Upper lobe of left lung (tissue), 4 donors: ENCODE measurements around the gene KRTCAP2.

ENCODE experiments used
- POLR2A ChIP-seq, 4 donors: fragments of 450-650 bp; IDR thresholded peaks; one replicate each; pipeline ENCODE4 v1.5.1; 2016 to 2017; ENCODE audit warnings: antibody characterized with exemption in 4 of 4, mild to moderate bottlenecking in 2 of 4
- TF ChIP-seq, protein P1 (sequence below), 6 experiments: fragments of 450-650 bp in 4 of 6; fragments of 200-600 bp in 2 of 6; sonication (generic) in 2 of 6; IDR thresholded peaks; one replicate each; pipeline ENCODE4 v1.5.1; 2016 to 2019; ENCODE audit warnings: antibody characterized with exemption in 6 of 6

DNA sequence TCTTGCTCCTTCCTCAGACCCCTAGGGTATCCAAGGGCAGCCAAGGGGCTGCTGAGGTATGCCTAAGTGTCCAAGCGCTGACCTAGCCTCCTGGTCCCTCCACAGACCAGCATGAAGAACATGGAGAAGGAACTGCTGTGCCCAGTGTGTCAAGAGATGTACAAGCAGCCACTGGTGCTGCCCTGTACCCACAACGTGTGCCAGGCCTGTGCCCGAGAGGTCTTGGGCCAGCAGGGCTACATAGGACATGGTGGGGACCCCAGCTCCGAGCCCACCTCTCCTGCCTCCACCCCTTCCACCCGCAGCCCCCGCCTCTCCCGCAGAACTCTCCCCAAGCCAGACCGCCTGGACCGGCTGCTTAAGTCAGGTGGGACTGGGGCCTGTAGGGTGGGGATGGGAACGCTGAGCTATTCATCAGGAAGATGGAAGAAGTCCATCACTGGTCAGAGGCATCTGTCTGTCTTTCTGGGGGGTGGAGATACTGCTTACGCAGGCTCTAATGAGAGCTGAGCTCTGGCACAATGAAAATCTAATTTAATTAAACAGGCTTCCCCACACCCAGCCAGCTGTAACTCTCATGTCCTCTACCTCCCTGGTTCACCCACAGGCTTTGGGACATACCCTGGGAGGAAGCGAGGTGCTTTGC is 2.3 kb upstream of the KRTCAP2 start:
- TF ChIP-seq, protein P1, sequence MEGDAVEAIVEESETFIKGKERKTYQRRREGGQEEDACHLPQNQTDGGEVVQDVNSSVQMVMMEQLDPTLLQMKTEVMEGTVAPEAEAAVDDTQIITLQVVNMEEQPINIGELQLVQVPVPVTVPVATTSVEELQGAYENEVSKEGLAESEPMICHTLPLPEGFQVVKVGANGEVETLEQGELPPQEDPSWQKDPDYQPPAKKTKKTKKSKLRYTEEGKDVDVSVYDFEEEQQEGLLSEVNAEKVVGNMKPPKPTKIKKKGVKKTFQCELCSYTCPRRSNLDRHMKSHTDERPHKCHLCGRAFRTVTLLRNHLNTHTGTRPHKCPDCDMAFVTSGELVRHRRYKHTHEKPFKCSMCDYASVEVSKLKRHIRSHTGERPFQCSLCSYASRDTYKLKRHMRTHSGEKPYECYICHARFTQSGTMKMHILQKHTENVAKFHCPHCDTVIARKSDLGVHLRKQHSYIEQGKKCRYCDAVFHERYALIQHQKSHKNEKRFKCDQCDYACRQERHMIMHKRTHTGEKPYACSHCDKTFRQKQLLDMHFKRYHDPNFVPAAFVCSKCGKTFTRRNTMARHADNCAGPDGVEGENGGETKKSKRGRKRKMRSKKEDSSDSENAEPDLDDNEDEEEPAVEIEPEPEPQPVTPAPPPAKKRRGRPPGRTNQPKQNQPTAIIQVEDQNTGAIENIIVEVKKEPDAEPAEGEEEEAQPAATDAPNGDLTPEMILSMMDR (IDR thresholded peaks at IDR 0.05) = no peak
- no peak for TF ChIP-seq POLR2A (IDR thresholded peaks at IDR 0.05)
